ENCODE results near the gene TFAP2E.

The TFAP2E gene

DNA sequence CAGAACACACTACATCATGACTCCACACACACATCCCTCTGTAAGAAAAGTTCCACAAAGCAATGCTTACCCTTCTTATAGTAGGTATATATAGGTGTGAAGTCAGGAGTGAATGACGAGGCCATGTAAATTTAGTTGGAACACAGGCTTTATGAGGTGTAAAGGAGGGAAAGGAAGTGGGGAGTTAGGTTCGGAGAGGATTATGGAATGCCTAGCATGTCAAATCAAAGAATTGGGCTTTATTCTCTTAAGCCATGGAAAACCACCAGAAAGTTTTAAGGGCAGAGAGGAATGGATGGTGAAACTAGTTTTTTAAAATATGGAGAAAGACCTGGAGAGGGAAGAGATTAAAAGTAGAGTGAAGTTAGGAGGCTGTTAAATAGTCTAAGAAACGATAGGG lies 26.3 kb downstream of the TFAP2E start:
- DNase-seq = no peak

GRCh38 chr1:35600593-35600992 lies 27.5 kb downstream of the TFAP2E start:
- no peak for DNase-seq

- no peak for DNase-seq
Observed at GRCh38 chr1:35603468-35603867, 30.4 kb downstream of the TFAP2E start.

DNA sequence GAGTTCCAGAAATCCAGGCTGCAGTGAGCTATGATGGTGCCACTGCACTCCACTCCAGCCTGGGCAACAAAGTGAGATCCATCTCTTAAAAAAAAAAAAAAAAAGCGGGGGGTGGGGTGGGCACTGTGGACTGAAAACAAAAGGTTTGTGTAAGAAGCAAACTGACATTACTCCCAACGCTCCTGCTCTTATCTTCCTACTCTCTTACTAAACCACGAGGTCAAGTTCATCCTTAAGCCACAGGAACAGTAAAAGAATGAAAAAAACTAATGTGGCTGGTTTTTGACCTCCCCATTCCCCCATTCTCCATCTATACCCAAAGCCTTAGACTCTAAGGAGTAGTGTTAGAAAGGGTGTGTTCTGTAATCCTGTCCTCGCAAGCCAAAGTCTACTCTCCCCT lies 30.8 kb downstream of the TFAP2E start:
- no peak for DNase-seq

DNA sequence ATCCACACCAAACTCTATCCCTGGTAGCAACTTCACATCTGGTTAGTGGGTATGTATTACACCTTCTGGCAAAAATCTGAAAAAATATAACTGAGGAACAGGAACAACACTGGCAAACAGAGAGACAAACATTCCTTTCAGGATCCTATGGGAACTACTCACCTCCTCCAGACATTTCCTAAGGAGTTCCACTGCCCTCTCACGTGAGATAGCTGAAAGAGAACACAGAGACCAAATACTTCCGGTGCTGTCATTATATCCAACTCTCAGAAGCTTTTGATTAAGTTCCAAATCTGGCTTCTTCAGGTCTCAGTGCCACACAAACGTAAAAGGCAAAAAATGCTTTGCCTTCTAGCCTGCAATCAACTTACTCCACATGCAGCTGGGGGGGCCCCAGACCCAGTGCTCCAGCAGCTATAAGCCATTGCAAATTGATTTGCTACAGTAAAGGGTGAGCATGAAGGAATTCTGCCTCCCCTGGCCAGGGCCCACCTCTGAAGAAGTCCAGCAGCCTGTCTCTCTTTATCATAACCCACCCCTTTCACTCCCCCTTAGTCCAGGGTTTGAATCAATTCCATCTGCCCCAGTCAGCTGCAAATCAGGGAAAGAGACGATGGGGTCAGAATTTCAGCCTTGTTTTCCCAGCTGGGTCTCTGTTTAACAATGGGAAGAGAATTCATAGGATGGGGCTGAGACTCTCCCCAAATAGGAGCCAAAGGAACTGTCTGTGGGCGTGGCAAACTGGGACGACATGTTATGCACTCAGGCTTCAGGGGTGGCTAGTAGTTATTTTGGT lies 32.2 kb downstream of the TFAP2E start:
- no peak for DNase-seq

DNA sequence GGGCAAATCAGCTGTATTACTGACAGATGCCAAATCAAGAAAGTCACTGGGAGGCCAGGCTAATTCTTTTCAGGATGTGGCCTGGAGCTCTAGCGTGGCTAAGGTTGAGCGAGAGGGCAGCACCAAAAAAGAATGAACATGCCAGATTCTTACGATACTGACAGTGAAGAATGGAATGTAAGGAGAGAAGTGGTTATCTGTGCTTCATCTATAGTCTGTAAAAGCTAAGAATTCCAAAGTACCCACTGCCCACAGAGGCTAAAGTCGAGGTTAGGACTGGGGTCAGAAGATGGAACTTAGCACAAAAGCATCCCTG lies 32.7 kb downstream of the TFAP2E start:
- DNase-seq = no peak

GRCh38 chr1:35611655-35612054 lies 38.5 kb downstream of the TFAP2E start:
- no peak for DNase-seq

- DNase-seq = no peak
Observed at GRCh38 chr1:35615440-35615839, 42.3 kb downstream of the TFAP2E start.

DNA sequence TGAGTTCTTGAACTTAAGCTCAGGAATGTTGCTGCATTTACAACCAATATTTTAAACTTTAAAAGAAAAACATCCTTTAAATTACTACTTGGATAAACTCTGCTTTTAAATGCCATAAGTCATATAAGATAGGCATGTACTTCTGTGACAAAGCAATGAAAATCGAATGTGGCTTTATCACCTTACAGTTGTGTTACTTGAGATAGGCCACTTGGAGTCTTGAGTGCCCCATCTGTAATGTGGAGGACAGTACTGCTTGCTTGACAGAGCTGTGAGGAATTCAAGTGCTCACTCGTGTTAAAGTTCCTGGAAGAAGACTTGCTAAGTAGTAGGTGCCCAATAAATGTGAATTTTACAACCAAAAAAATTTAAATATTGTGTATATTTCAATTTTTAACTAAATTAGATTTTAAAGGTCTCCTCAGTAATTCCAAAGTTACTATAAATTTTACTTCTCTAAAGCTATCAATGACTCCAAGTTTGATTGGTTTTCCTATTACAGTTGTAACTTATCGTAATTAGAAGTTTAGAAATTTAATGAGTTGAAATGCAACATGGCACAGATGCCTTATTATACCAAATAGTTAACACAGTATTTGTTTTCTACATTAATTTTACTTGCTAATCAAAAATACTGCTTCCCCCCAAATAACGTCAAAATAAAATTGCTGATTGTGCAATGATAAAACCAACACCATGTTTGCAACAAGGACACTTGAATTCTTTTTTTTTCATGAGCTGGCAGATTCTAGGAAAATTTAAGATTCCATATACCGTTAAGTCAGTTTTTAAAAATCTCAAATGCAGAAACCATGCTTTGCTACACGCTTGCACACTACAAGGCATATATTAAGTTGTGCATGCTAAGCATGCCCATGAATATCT lies 46.4 kb downstream of the TFAP2E start:
- no peak for DNase-seq

DNA sequence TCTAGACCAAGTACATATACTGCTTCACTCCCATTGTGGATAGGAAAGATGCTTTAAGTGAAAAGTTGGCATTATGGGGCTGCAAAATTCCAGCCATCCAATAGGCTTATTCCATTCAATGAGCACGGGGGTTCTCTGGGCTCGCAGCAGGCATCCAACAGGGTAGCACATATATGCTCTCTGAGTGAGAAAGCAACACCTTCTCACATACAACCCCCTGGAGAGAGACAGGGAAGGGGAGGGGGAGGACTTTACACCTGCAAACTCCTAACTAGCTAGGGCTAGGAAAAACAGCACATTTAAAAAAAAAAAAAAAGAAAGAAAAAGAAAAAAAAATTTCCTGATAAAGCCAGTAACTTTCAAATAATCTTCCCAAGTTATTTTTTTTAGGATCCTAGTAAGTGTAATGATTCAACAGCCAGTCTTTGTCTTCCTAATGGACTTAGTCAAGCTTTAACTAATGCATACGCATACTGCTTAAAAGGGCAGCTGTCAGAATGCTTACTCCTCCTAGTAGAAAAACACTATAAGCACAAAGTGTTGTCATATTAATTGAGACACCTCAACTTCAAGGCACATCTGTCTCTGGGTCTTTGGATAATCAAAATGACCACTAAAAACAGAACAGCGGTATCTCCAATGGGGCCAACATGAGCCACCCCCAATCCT lies 49.5 kb downstream of the TFAP2E start:
- DNase-seq = no peak

DNA sequence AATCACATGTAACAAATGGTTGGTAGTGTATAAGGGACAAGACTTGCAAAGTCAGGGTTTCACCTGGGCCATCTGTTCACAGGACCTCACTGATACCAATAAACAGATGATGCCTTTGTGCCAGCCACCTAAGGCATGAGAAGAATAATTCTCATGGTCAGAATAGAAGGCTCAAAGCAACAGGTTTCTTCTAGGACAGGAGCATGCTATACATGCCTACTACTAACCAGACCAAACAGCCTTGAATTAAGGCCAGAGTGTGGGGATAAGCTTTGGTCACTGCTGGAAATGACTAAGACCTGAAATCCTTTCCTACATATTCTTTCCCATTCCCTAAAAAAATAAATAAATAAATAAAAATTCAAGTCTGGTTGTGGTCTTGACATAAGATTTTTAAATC lies 50.7 kb downstream of the TFAP2E start:
- DNase-seq = no peak

GRCh38 chr1:35629051-35629450 lies 55.9 kb downstream of the TFAP2E start:
- no peak for DNase-seq

DNA sequence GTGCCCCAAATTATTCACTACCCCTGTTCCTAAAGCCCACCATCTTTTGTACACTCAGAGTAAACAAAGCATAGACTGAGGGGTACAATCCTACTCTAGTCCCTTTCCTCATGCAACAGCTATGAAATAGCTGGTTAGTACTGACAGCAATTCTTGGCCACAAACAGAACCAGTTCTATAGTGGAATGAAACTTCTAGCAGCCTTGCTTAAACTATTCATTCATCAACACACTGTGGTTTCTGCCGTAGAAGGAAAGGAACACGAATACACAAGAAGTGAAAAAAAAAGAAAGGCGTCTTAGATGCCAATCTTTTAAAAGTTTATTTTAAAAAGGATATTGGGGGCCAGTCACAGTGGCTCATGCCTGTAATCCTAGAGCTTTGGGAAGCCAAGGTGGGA lies 58.3 kb downstream of the TFAP2E start:
- DNase-seq = no peak

- no peak for DNase-seq
Observed at GRCh38 chr1:35633547-35633946, 60.4 kb downstream of the TFAP2E start.

DNA sequence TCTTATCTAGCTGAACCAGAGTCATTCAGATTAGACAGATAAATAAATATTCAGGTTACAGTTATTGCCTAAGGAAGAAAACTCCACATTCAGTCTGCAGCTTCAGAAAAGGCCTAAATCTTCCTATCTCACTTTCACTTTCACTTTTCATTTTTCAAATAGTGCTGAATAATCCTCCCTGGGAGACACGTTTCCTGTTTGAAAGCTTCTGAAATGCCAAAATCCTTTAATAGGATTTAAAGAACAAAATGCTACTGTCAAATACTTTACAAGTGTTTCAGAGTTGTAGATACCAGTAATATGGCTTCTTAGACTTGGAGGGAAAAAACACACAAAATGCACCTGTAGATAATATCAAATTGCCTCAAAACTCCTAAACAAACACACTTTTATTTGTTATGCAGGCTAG lies 64.3 kb downstream of the TFAP2E start:
- no peak for DNase-seq

DNA sequence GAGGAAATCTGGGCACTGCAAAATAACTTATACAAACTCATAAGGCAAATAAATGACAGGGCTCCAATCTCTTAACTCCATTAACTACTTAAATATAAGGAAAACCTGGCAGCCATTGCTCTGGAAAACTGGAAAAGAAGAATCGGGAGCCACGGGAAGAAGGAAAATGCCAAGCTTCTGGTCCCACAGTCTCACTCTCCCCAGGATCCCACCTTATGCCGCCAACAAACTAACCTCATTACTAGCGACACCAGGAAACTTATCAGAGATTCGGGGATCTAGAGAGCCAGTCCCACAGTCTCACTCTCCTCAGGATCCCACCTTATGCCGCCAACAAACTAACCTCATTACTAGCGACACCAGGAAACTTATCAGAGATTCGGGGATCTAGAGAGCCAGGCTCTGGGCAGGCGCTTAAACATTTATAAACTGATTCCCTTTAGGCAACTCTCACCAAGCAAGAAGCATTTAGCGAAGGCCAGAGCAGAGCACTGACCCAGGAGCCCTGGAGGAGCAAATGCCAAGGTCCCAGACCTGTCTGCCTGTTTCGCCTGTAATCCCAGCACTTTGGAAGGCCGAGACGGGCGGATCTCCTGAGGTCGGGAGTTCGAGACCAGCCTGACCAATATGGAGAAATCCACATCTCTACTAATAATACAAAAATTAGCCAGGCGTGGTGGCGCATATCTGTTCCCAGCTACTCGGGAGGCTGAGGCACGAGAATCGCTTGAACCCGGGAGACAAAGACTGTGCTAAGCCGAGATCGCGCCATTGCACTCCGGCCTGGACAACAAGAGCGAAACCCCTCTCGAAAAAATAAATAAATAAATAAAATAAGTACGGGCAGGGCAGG lies 67.5 kb downstream of the TFAP2E start:
- DNase-seq = no peak

DNA sequence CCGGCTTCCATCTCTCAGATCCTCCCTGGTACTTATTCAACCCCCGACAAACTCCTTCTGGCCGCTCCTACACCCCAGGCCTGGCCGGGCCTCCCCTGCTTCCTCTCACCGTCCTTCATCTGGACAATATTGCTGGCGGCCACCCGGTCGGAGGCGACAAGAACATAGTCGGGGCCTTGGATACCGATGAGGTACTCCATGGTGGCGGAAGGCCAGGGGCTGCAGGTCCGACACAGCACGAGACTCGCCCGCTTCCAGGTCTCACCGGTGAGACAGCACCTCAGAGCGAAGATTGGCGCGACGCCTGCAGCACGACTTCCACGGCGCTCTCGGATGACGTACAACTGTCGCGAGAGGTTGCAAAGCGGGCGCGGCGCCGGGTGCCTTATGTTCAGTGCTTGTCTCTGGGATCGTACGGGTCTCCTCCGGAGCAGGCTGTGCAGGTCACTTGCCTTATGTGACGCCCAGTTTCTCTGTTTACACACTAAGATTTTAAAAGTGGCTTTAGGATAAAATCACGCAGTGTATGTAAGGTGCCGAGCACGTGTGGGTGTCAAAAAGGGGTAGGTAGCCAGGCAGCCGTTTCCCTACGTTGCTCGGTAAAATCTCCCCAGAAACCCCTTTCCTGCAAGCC lies 68.2 kb downstream of the TFAP2E start, which contains the start of gene PSMB2:
PSMB2 (minus strand) TSS at position 294 of the 634 bp plus-strand sequence; CDS start at position 200, 94 bp downstream.
- peak; percentile 97 for DNase-seq

GRCh38 chr1:35642471-35642955 lies 69.4 kb downstream of the TFAP2E start:
- DNase-seq = no peak

DNA sequence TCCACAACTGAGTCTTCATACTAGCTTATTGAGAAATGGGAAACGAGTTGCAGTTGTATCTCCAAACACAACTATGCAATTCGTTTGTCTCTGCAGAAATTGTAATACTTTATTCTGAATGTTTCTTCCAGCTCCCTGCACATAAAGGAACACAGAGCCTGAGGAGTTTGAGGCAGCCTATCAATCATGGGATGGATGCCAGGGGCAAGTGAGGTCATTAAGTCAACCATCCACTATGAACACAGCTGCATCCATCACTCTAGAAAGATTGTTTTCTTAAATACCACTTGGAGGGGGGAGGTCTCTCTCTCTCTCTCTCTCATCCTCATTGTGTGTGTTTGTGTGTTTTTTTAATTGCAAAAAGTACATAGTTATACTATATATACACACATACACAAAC lies 71.1 kb downstream of the TFAP2E start:
- no peak for DNase-seq
